ENCODE measurements around the gene TSSK1B.

The TSSK1B gene

GRCh38 chr5:113389116-113389515 is 45.7 kb downstream of the TSSK1B start:
- in situ Hi-C loops (cut with HindIII; ENCODE audit: low sequenced_read_pairs), result loop anchor here (25.0 kb wide), 1 partner anchor 1798 kb away; no protein-coding TSS in a partner anchor

GRCh38 chr5:113387844-113388243 is 46.9 kb downstream of the TSSK1B start:
- no peak for DNase-seq (ENCODE audit: low read depth)
- TF ChIP-seq CTCF (IDR thresholded peaks at IDR 0.05; ENCODE audit: low read depth, low read length, missing control alignments), result no peak
- H3K4me3 ChIP-seq (ENCODE audit: low read depth, low read length), result no peak overlapping the region
- in situ Hi-C loops (cut with HindIII; ENCODE audit: low sequenced_read_pairs), result loop anchor here (25.0 kb wide), 1 partner anchor 1799 kb away; no protein-coding TSS in a partner anchor

More at GRCh38 chr5:113389116-113389515, 45.7 kb downstream of the TSSK1B start:
- no peak for DNase-seq (ENCODE audit: low read depth)
- TF ChIP-seq CTCF (IDR thresholded peaks at IDR 0.05; ENCODE audit: low read depth, low read length, missing control alignments), result no peak
- no peak overlapping the region for H3K4me3 ChIP-seq (ENCODE audit: low read depth, low read length)

DNA sequence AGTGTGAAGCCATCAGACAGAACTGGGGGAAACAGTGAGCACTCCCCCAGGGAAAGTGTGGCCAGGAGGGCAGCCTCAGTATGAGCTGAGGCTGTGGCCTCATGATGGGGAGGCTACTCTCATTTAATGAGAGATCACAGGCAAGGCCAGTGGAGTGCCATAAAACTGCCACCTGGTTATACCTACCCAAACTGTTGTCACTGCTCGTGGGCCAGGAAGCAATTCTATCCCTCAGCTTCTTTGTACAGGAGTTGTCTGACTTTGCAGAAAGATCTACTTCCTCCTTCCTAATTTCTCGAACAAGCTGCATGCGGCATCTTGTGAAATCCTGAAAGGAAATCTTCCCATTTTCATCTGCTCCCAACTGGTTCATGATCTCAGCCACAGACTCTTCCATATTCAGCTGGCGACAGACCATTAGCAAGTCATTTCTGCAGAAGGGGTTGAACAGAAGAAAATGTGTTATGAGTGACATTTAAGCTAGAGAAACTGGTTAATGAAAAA is 50.0 kb downstream of the TSSK1B start:
- no peak for DNase-seq (ENCODE audit: low read depth)
- in situ Hi-C loops (cut with HindIII; ENCODE audit: low sequenced_read_pairs), result loop anchor here (25.0 kb wide), 1 partner anchor 1802 kb away; no protein-coding TSS in a partner anchor
- no peak for TF ChIP-seq CTCF (IDR thresholded peaks at IDR 0.05; ENCODE audit: low read depth, low read length, missing control alignments)
- H3K4me3 ChIP-seq (ENCODE audit: low read depth, low read length), result no peak overlapping the region

DNA sequence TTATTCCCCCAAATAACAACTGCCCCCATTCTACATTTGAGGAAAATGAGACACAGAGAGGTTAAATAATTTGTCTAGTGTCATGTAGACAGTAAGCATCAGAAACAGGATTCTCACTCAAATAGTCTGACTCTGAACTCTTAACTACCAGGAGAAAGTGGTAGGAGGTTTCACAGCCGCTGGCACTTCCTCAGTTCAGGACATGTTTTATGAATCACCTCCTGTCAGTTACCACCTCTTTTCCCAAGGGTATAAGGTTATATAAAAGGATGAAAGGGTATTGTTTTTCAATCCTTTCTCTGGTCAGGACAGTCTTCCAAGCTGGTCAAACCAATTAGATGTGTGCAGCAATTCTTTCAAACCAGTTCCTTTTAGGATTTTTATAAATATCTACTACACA is 52.1 kb downstream of the TSSK1B start:
- DNase-seq (ENCODE audit: low read depth), result no peak
- TF ChIP-seq CTCF (IDR thresholded peaks at IDR 0.05; ENCODE audit: low read depth, low read length, missing control alignments), result no peak
- H3K4me3 ChIP-seq (ENCODE audit: low read depth, low read length), result no peak overlapping the region
- in situ Hi-C loops (cut with HindIII; ENCODE audit: low sequenced_read_pairs), result loop anchor here (25.0 kb wide), 1 partner anchor 1805 kb away; no protein-coding TSS in a partner anchor
